SK-N-SH treated with all-trans-retinoic acid at 6 μM for 48 hours (cell line): ENCODE measurements around the gene NFKBIA.
A peak's percentile ranks its signal among the peaks of the same experiment; 100 is the strongest.

Experiments
- ATAC-seq: fragments of 200-7000 bp; cut with Tn5 transposase; 3 replicates; pipeline ENCODE4 v1.9.1; 2020; ENCODE audit warnings: mild to moderate bottlenecking, moderate library complexity
- BACH2 ChIP-seq: fragments of 250-450 bp; sonication (Bioruptor Pico); IDR thresholded peaks from 2 replicates; pipeline ENCODE4 v1.9.0; 2021; ENCODE audit warnings: mild to moderate bottlenecking, borderline replicate concordance
- CREB5 ChIP-seq: fragments of 250-450 bp; sonication (Bioruptor Pico); IDR thresholded peaks from 2 replicates; pipeline ENCODE4 v1.5.1; 2020; ENCODE audit warnings: low read depth, mild to moderate bottlenecking, moderate library complexity
- CSDC2 ChIP-seq: fragments of 250-450 bp; sonication (Bioruptor Pico); IDR thresholded peaks from 2 replicates; pipeline ENCODE4 v1.5.0; 2020; ENCODE audit warnings: mild to moderate bottlenecking, moderate library complexity
- CSRNP3 ChIP-seq: fragments of 250-450 bp; sonication (Bioruptor Pico); IDR thresholded peaks from 2 replicates; pipeline ENCODE4 v1.5.1; 2021; ENCODE audit warnings: mild to moderate bottlenecking, moderate library complexity
- ESRRG ChIP-seq: fragments of 250-450 bp; sonication (Bioruptor Pico); IDR thresholded peaks from 2 replicates; pipeline ENCODE4 v1.6.1; 2021; ENCODE audit warnings: mild to moderate bottlenecking
- GLIS3 ChIP-seq: fragments of 250-450 bp; sonication (Bioruptor Pico); IDR thresholded peaks from 2 replicates; pipeline ENCODE4 v1.5.0; 2020; ENCODE audit warnings: mild to moderate bottlenecking, moderate library complexity
- ISL1 ChIP-seq: fragments of 250-450 bp; sonication (Bioruptor Pico); IDR thresholded peaks from 2 replicates; pipeline ENCODE4 v2.1.2; 2022; ENCODE audit warnings: mild to moderate bottlenecking, moderate library complexity
- OSR1 ChIP-seq: fragments of 250-450 bp; sonication (Bioruptor Pico); IDR thresholded peaks from 2 replicates; pipeline ENCODE4 v1.8.0; 2022; ENCODE audit warnings: moderate library complexity, mild to moderate bottlenecking, inconsistent platforms
- POU6F1 ChIP-seq: fragments of 250-450 bp; sonication (Bioruptor Pico); IDR thresholded peaks from 2 replicates; pipeline ENCODE4 v1.8.0; 2021; ENCODE audit warnings: low read depth, mild to moderate bottlenecking, moderate library complexity, borderline replicate concordance
- PPARA ChIP-seq: fragments of 250-450 bp; sonication (Bioruptor Pico); IDR thresholded peaks from 2 replicates; pipeline ENCODE4 v1.5.0; 2020; ENCODE audit warnings: mild to moderate bottlenecking, borderline replicate concordance
- RARB ChIP-seq: fragments of 250-450 bp; sonication (Bioruptor Pico); IDR thresholded peaks from 2 replicates; pipeline ENCODE4 v1.8.0; 2021; ENCODE audit warnings: mild to moderate bottlenecking, moderate library complexity
- SNAI2 ChIP-seq: fragments of 250-450 bp; sonication (Bioruptor Pico); IDR thresholded peaks from 2 replicates; pipeline ENCODE4 v1.5.0; 2020; ENCODE audit warnings: mild to moderate bottlenecking, moderate library complexity
- TCF4 ChIP-seq: fragments of 250-450 bp; sonication (Bioruptor Pico); IDR thresholded peaks from 2 replicates; pipeline ENCODE4 v1.8.0; 2021; ENCODE audit warnings: mild to moderate bottlenecking, moderate library complexity, borderline replicate concordance
- TOX ChIP-seq: fragments of 250-450 bp; sonication (Bioruptor Pico); IDR thresholded peaks from 2 replicates; pipeline ENCODE4 v1.8.0; 2021; ENCODE audit warnings: mild to moderate bottlenecking, moderate library complexity, borderline replicate concordance
- TSHZ2 ChIP-seq: fragments of 250-450 bp; sonication (Bioruptor Pico); IDR thresholded peaks from 2 replicates; pipeline ENCODE4 v1.5.0; 2020; ENCODE audit warnings: mild to moderate bottlenecking, moderate library complexity
- ZC3H10 ChIP-seq: fragments of 250-450 bp; sonication (Bioruptor Pico); IDR thresholded peaks from 2 replicates; pipeline ENCODE4 v1.5.1; 2021; ENCODE audit warnings: mild to moderate bottlenecking, moderate library complexity
- ZFP3 ChIP-seq: fragments of 250-450 bp; sonication (Bioruptor Pico); IDR thresholded peaks from 2 replicates; pipeline ENCODE4 v1.5.0; 2020; ENCODE audit warnings: mild to moderate bottlenecking, moderate library complexity
- ZFP30 ChIP-seq: fragments of 450-650 bp; formaldehyde crosslinking; IDR thresholded peaks from 2 replicates; pipeline ENCODE4 v1.5.0; 2022; ENCODE audit warnings: mild to moderate bottlenecking, moderate library complexity
- ZNF565 ChIP-seq: fragments of 450-650 bp; formaldehyde crosslinking; conservative IDR thresholded peaks from 2 replicates; pipeline ENCODE4 v1.5.0; 2020; ENCODE audit warnings: low read depth, mild to moderate bottlenecking, moderate library complexity
- ZNF70 ChIP-seq: fragments of 450-650 bp; formaldehyde crosslinking; IDR thresholded peaks from 2 replicates; pipeline ENCODE4 v1.5.0; 2020; ENCODE audit warnings: mild to moderate bottlenecking, moderate library complexity

NFKBIA gene

GRCh38 chr14:35423621-35424020, 19.1 kb upstream of the NFKBIA start:
- TF ChIP-seq ZFP3 (no peak), GLIS3 (CRISPR knock-in tag) (no peak), ESRRG (CRISPR knock-in tag) (no peak), CSRNP3 (no peak), TSHZ2 (CRISPR knock-in tag) (no peak), POU6F1 (CRISPR knock-in tag) (no peak), PPARA (CRISPR knock-in tag) (no peak), TCF4 (no peak), CREB5 (CRISPR knock-in tag) (no peak), RARB (CRISPR knock-in tag) (no peak)
- ATAC-seq = no peak

GRCh38 chr14:35420036-35420811, 15.7 kb upstream of the NFKBIA start:
- ATAC-seq = peak; percentile 64
- TF ChIP-seq TCF4 = peak; percentile 77
- TF ChIP-seq ZFP3 = no peak

- TF ChIP-seq ESRRG (CRISPR knock-in tag) = no peak
- no peak for TF ChIP-seq CSDC2 (CRISPR knock-in tag)
- TF ChIP-seq OSR1 (CRISPR knock-in tag) = no peak
- no peak for TF ChIP-seq TOX
- no peak for TF ChIP-seq ZC3H10 (CRISPR knock-in tag)
- TF ChIP-seq ZNF565 (CRISPR knock-in tag) = no peak
- no peak for TF ChIP-seq BACH2 (CRISPR knock-in tag)
- no peak for TF ChIP-seq GLIS3 (CRISPR knock-in tag)
- TF ChIP-seq ZFP30 (CRISPR knock-in tag) = no peak
- TF ChIP-seq CSRNP3 = no peak
- no peak for TF ChIP-seq CREB5 (CRISPR knock-in tag)
- TF ChIP-seq PPARA (CRISPR knock-in tag) = no peak
- TF ChIP-seq SNAI2 (CRISPR knock-in tag) = no peak
- TF ChIP-seq POU6F1 (CRISPR knock-in tag) = no peak
- TF ChIP-seq ISL1 (CRISPR knock-in tag) = no peak
- TF ChIP-seq RARB (CRISPR knock-in tag) = no peak
- no peak for TF ChIP-seq TSHZ2 (CRISPR knock-in tag)
- no peak for TF ChIP-seq ZFP3
- TF ChIP-seq TCF4 = no peak
- TF ChIP-seq ZNF70 (CRISPR knock-in tag) = no peak
- ATAC-seq = peak; percentile 30
Observed at GRCh38 chr14:35419429-35419841, 14.9 kb upstream of the NFKBIA start.
